PC-3 (cell line): ENCODE results near the gene PTP4A1.

ENCODE experiments used
- CTCF ChIP-seq: fragments of 300-600 bp; sonication (generic); conservative IDR thresholded peaks from 2 replicates; pipeline ENCODE4 v1.5.1; 2017; ENCODE audit warnings: antibody characterized with exemption, low read depth, mild to moderate bottlenecking, low read length
- EZH2 ChIP-seq: fragments of 300-600 bp; sonication (generic); IDR thresholded peaks from one replicate; pipeline ENCODE4 v1.6.1; 2017; ENCODE audit warnings: antibody characterized with exemption, mild to moderate bottlenecking, low read length; ENCODE audit not compliant: unreplicated experiment

- TF ChIP-seq EZH2 (no peak), CTCF (no peak)
Measured at GRCh38 chr6:63576985-63577712, 4.9 kb downstream of the PTP4A1 start.
